ENCODE data around the gene FAM89A.

Gene FAM89A

DNA sequence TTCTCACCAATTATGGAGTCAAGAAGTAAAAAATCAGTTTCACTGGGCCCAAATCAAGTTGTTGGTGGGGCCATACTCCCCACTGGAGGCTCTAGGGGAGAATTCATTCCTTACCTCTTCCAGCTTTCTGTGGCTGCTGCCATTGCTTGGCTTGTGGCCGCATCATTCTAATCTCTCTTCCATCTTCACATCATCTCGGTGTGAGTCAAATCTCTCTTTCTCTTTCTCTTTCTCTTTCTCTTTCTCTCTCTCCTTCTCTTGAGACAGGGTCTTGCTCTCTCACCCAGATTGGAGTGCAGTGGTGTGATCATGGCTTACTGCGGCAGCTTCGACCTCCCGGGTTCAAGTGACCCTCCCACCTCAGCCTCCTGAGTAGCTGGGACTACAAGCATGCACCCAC is 28.1 kb downstream of the FAM89A start:
- TF ChIP-seq POLR2AphosphoS5 (IDR thresholded peaks at IDR 0.05; ENCODE audit: low read depth, low read length) = no peak
- TF ChIP-seq TAF1 (IDR thresholded peaks at IDR 0.05; ENCODE audit: borderline replicate concordance, insufficient read depth, low read length) = no peak
- no peak for TF ChIP-seq REST (IDR thresholded peaks at IDR 0.05; ENCODE audit: insufficient read depth in 1 of 2, low read depth in 2 of 2, low read length in 2 of 2)
- no peak for TF ChIP-seq FOXP2 (optimal IDR thresholded peaks at IDR 0.05; ENCODE audit: borderline replicate concordance, extremely low read depth, extremely low read length, insufficient read depth)
- no peak for TF ChIP-seq SIN3A (IDR thresholded peaks at IDR 0.05; ENCODE audit: borderline replicate concordance, insufficient read depth, low read length)

DNA sequence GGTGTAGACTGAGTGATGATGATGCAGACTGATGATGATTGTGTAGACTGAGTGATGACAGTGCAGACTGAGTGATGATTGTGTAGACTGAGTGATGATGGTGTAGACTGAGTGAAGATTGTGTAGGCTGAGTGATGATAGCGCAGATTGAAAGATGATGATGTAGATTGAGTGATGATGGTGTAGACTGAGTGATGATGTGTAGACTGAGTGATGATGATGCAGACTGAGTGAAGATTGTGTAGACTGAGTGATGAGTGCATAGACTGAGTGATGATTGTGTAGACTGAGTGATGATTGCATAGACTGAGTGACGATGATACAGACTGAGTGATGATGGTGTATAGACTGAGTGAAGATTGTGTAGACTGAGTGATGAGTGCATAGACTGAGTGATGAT is 28.7 kb downstream of the FAM89A start:
- TF ChIP-seq SIN3A (IDR thresholded peaks at IDR 0.05; ENCODE audit: borderline replicate concordance, insufficient read depth, low read length) = no peak
- TF ChIP-seq REST (IDR thresholded peaks at IDR 0.05; ENCODE audit: insufficient read depth in 1 of 2, low read depth in 2 of 2, low read length in 2 of 2) = no peak
- no peak for TF ChIP-seq FOXP2 (optimal IDR thresholded peaks at IDR 0.05; ENCODE audit: borderline replicate concordance, extremely low read depth, extremely low read length, insufficient read depth)
- TF ChIP-seq TAF1 (IDR thresholded peaks at IDR 0.05; ENCODE audit: borderline replicate concordance, insufficient read depth, low read length) = no peak
- no peak for TF ChIP-seq POLR2AphosphoS5 (IDR thresholded peaks at IDR 0.05; ENCODE audit: low read depth, low read length)

GRCh38 chr1:231001892-231002291 is 38.2 kb downstream of the FAM89A start:
- TF ChIP-seq FOXP2 (optimal IDR thresholded peaks at IDR 0.05; ENCODE audit: borderline replicate concordance, extremely low read depth, extremely low read length, insufficient read depth) = no peak
- TF ChIP-seq REST (IDR thresholded peaks at IDR 0.05; ENCODE audit: insufficient read depth in 1 of 2, low read depth in 2 of 2, low read length in 2 of 2) = no peak

DNA sequence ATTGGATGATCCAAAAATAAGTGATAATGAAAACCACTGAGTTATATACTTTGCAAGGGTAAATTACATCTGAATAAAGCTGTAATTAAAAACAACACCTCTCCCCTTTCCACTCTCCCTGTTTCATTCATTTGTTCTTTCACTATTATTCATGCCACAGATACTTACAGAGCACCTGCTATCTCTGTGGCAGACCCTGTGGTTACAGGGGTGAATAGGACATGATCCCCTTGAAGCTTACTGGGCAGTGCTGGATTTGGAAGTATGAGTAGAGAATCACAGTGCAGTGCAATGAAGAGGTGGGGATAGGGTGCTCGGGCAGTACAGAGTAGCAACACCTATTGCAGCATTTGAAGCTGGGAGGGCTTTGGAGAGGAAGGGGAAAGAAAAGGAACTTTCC is 39.4 kb downstream of the FAM89A start:
- TF ChIP-seq TAF1 (IDR thresholded peaks at IDR 0.05; ENCODE audit: borderline replicate concordance, insufficient read depth, low read length) (no peak), REST (IDR thresholded peaks at IDR 0.05; ENCODE audit: insufficient read depth in 1 of 2, low read depth in 2 of 2, low read length in 2 of 2) (no peak), POLR2AphosphoS5 (IDR thresholded peaks at IDR 0.05; ENCODE audit: low read depth, low read length) (no peak), SIN3A (IDR thresholded peaks at IDR 0.05; ENCODE audit: borderline replicate concordance, insufficient read depth, low read length) (no peak), FOXP2 (optimal IDR thresholded peaks at IDR 0.05; ENCODE audit: borderline replicate concordance, extremely low read depth, extremely low read length, insufficient read depth) (no peak)

GRCh38 chr1:231000201-231000600 is 39.9 kb downstream of the FAM89A start:
- TF ChIP-seq SIN3A (IDR thresholded peaks at IDR 0.05; ENCODE audit: borderline replicate concordance, insufficient read depth, low read length) = no peak
- no peak for TF ChIP-seq FOXP2 (optimal IDR thresholded peaks at IDR 0.05; ENCODE audit: borderline replicate concordance, extremely low read depth, extremely low read length, insufficient read depth)
- no peak for TF ChIP-seq REST (IDR thresholded peaks at IDR 0.05; ENCODE audit: insufficient read depth in 1 of 2, low read depth in 2 of 2, low read length in 2 of 2)
- no peak for TF ChIP-seq POLR2AphosphoS5 (IDR thresholded peaks at IDR 0.05; ENCODE audit: low read depth, low read length)
- TF ChIP-seq TAF1 (IDR thresholded peaks at IDR 0.05; ENCODE audit: borderline replicate concordance, insufficient read depth, low read length) = no peak

Data from PFSK-1 (cell line).